Measurements from ENCODE around the gene SYT5. TPM values are rescaled to one million over a fixed set of nuclear protein-coding genes. Genes with fewer than 3 reads are reported as not detected.
"Not testable (repeated sequence)": the region's sequence is repeated elsewhere in the genome, so short reads cannot be mapped to it uniquely, and the experiment has no call there.

Gene SYT5
- total and polyA plus RNA-seq, 2 donors (not counting 1 experiment from before 2014, with no cell fraction given) = 0.05 to 0.50 TPM

- H4K20me1 ChIP-seq (ENCODE audit: control insufficient read depth, extremely low read depth, insufficient read depth, low read length) = no peaks in the 10 kb centered on the region
- peak; percentile 65 to 66 for DNase-seq (ENCODE audit: low read depth in 2 of 2)
- peak overlapping the region; percentile 86 for H3K4me2 ChIP-seq (ENCODE audit: extremely low read depth, insufficient read depth, low read length)
- no peak for TF ChIP-seq EZH2 (IDR thresholded peaks at IDR 0.05; ENCODE audit: low read length, missing control alignments)
- TF ChIP-seq CTCF (conservative IDR thresholded peaks at IDR 0.05 in 1 of 2, IDR thresholded peaks at IDR 0.05 in 1 of 2; ENCODE audit: low read depth in 1 of 2, low read length in 2 of 2) = peak in 1 of 2 donors; percentile 20
- H3K27me3 ChIP-seq (ENCODE audit: control insufficient read depth, insufficient read depth, low read length) = peaks cover 14% of the 10 kb centered on the region
- peak overlapping the region; percentile 41 for H3K27ac ChIP-seq (ENCODE audit: insufficient read depth, low read length)
- H3K9ac ChIP-seq (ENCODE audit: insufficient read depth, low read length) = no peak overlapping the region
- H3K9me3 ChIP-seq (ENCODE audit: control insufficient read depth, insufficient read depth, low read depth, low read length) = no peaks in the 10 kb centered on the region
- no peaks in the 10 kb centered on the region for H3K79me2 ChIP-seq (ENCODE audit: control insufficient read depth, insufficient read depth, low read length)
- no peaks in the 10 kb centered on the region for H3K36me3 ChIP-seq (ENCODE audit: control insufficient read depth, insufficient read depth, low read length)
- H2AFZ ChIP-seq (ENCODE audit: low read length) = peak overlapping the region; percentile 61
- peaks cover 6% of the 10 kb centered on the region for H3K4me1 ChIP-seq (ENCODE audit: control insufficient read depth, extremely low read depth, insufficient read depth, low read length)
- peak overlapping the region; percentile 42 to 64 (median 57) for H3K4me3 ChIP-seq (replicated peaks in 1 of 4; ENCODE audit: control extremely low read depth in 1 of 4, insufficient read depth in 1 of 4, low read depth in 3 of 4, low read length in 4 of 4)
Observed at GRCh38 chr19:55172741-55173140, 7.3 kb downstream of the SYT5 start.

GRCh38 chr19:55172318-55172717 is 7.8 kb downstream of the SYT5 start:
- not testable (repeated sequence) for DNase-seq (ENCODE audit: low read depth in 2 of 2); H3K27ac ChIP-seq (ENCODE audit: insufficient read depth, low read length); H3K9me3 ChIP-seq (ENCODE audit: control insufficient read depth, insufficient read depth, low read depth, low read length); H2AFZ ChIP-seq (ENCODE audit: low read length); H4K20me1 ChIP-seq (ENCODE audit: control insufficient read depth, extremely low read depth, insufficient read depth, low read length); H3K36me3 ChIP-seq (ENCODE audit: control insufficient read depth, insufficient read depth, low read length); H3K9ac ChIP-seq (ENCODE audit: insufficient read depth, low read length); H3K4me1 ChIP-seq (ENCODE audit: control insufficient read depth, extremely low read depth, insufficient read depth, low read length); H3K79me2 ChIP-seq (ENCODE audit: control insufficient read depth, insufficient read depth, low read length)
- Histone ChIP-seq H3K27me3 (ENCODE audit: control insufficient read depth, insufficient read depth, low read length) (peaks cover 14% of the 10 kb centered on the region), H3K4me3 (replicated peaks in 1 of 4; ENCODE audit: control extremely low read depth in 1 of 4, insufficient read depth in 1 of 4, low read depth in 3 of 4, low read length in 4 of 4) (peak overlapping the region in 2 of 4 experiments; percentile 42 to 64), H3K4me2 (ENCODE audit: extremely low read depth, insufficient read depth, low read length) (peak overlapping the region; percentile 48)

- H3K4me2 ChIP-seq (ENCODE audit: extremely low read depth, insufficient read depth, low read length) = no peak overlapping the region
- no peak overlapping the region for H3K4me3 ChIP-seq (replicated peaks in 1 of 4; ENCODE audit: control extremely low read depth in 1 of 4, insufficient read depth in 1 of 4, low read depth in 3 of 4, low read length in 4 of 4)
- no peak overlapping the region for H3K27ac ChIP-seq (ENCODE audit: insufficient read depth, low read length)
- H3K79me2 ChIP-seq (ENCODE audit: control insufficient read depth, insufficient read depth, low read length) = no peaks in the 10 kb centered on the region
- TF ChIP-seq CTCF (conservative IDR thresholded peaks at IDR 0.05 in 1 of 2, IDR thresholded peaks at IDR 0.05 in 1 of 2; ENCODE audit: low read depth in 1 of 2, low read length in 2 of 2) = no peak
- TF ChIP-seq EZH2 (IDR thresholded peaks at IDR 0.05; ENCODE audit: low read length, missing control alignments) = no peak
- no peak for DNase-seq (ENCODE audit: low read depth in 2 of 2)
- no peak overlapping the region for H3K9ac ChIP-seq (ENCODE audit: insufficient read depth, low read length)
- no peaks in the 10 kb centered on the region for H3K36me3 ChIP-seq (ENCODE audit: control insufficient read depth, insufficient read depth, low read length)
- H3K27me3 ChIP-seq (ENCODE audit: control insufficient read depth, insufficient read depth, low read length) = peaks cover 14% of the 10 kb centered on the region
- H2AFZ ChIP-seq (ENCODE audit: low read length) = no peak overlapping the region
- peaks cover 6% of the 10 kb centered on the region for H3K4me1 ChIP-seq (ENCODE audit: control insufficient read depth, extremely low read depth, insufficient read depth, low read length)
- H4K20me1 ChIP-seq (ENCODE audit: control insufficient read depth, extremely low read depth, insufficient read depth, low read length) = no peaks in the 10 kb centered on the region
- no peaks in the 10 kb centered on the region for H3K9me3 ChIP-seq (ENCODE audit: control insufficient read depth, insufficient read depth, low read depth, low read length)
Observed at GRCh38 chr19:55171440-55171839, 8.6 kb downstream of the SYT5 start.
